Coronary artery (tissue), 2 donors: ENCODE measurements around the gene GPSM1.

ENCODE experiments used
- DNase-seq: peaks from one replicate; pipeline ENCODE4 v3.0.0-alpha.2; 2017; ENCODE audit warnings: low spot score
- H3K27ac ChIP-seq, 2 donors: fragments of 200-600 bp; sonication (generic); one replicate each; pipeline ENCODE4 v1.5.1; 2016 to 2019
- H3K4me3 ChIP-seq: fragments of 200-600 bp; sonication (generic); 2 replicates; pipeline ENCODE4 v1.5.1; 2016; ENCODE audit warnings: mild to moderate bottlenecking, moderate library complexity
- TF ChIP-seq, protein P1 (sequence below): fragments of 200-600 bp; sonication (generic); IDR thresholded peaks from one replicate; pipeline ENCODE4 v1.5.1; 2019; ENCODE audit warnings: antibody characterized with exemption

GPSM1 gene

GRCh38 chr9:136295542-136296433 is 31.6 kb upstream of the GPSM1 start:
- H3K4me3 ChIP-seq: no peak overlapping the region
- TF ChIP-seq, protein P1, sequence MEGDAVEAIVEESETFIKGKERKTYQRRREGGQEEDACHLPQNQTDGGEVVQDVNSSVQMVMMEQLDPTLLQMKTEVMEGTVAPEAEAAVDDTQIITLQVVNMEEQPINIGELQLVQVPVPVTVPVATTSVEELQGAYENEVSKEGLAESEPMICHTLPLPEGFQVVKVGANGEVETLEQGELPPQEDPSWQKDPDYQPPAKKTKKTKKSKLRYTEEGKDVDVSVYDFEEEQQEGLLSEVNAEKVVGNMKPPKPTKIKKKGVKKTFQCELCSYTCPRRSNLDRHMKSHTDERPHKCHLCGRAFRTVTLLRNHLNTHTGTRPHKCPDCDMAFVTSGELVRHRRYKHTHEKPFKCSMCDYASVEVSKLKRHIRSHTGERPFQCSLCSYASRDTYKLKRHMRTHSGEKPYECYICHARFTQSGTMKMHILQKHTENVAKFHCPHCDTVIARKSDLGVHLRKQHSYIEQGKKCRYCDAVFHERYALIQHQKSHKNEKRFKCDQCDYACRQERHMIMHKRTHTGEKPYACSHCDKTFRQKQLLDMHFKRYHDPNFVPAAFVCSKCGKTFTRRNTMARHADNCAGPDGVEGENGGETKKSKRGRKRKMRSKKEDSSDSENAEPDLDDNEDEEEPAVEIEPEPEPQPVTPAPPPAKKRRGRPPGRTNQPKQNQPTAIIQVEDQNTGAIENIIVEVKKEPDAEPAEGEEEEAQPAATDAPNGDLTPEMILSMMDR: no peak
- no peak for DNase-seq
- no peak overlapping the region for H3K27ac ChIP-seq

- no peak overlapping the region for H3K27ac ChIP-seq
- no peak overlapping the region for H3K4me3 ChIP-seq
- TF ChIP-seq, protein P1: no peak
- DNase-seq: no peak
These were observed 30.8 kb upstream of the GPSM1 start for GRCh38 chr9:136296434-136297015.

GRCh38 chr9:136297016-136297691 is 30.2 kb upstream of the GPSM1 start:
- TF ChIP-seq, protein P1: no peak
- H3K4me3 ChIP-seq: no peak overlapping the region
- no peak overlapping the region for H3K27ac ChIP-seq
- no peak for DNase-seq

- Histone ChIP-seq H3K27ac (no peak overlapping the region), H3K4me3 (no peak overlapping the region)
- TF ChIP-seq, protein P1: no peak
- DNase-seq: no peak
These were observed 29.3 kb upstream of the GPSM1 start for GRCh38 chr9:136297766-136298735.

DNA sequence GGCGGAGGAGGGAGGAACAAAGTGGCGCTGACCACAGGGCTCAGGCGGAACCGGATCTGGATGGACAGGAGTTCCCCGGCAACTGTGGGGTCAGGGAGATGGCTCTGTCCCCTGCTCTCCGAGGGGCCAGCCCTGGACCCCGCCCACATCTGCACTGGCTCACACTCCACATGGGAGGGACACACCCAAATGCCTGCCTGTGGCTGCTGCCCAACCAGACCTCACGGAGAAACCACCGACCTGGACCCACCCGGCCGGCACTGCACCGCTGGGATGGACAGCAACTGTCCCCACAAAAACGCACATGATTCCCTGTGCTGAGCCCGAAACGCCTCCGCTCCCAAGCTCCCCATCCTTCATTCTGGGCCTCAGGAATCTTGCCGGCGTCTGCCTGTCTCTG is 28.2 kb upstream of the GPSM1 start:
- no peak for DNase-seq
- TF ChIP-seq, protein P1: no peak
- no peak overlapping the region for H3K27ac ChIP-seq
- no peak overlapping the region for H3K4me3 ChIP-seq

DNA sequence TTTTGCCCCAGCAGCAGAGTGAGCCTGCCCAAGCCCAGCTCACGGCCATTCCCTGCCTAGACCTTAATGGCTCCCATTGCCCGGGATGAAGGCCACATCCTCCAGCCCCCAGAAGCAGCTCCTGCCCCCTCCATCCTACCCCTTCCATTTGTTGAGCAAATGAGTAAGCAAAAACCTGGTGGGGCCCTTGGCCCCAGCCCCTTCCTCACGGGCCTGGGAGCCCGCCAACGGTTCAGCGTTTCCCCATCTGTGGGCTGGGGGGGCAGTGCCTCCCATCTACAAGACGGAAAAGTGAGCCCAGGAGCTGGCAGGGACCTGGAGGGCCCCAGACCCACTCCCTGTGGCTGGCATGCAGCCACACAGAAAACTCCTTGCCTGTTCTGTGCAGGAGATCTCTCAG is 27.8 kb upstream of the GPSM1 start:
- no peak overlapping the region for H3K27ac ChIP-seq
- TF ChIP-seq, protein P1: no peak
- no peak for DNase-seq

More for the DNA sequence above, 27.8 kb upstream of the GPSM1 start:
- H3K4me3 ChIP-seq: no peak overlapping the region
